OCI-LY3 (cell line): ENCODE measurements around the gene WWC1.
A peak's percentile ranks its signal among the peaks of the same experiment; 100 is the strongest.

Source experiments
- H2AFZ ChIP-seq: fragments of 200-600, 300-600 bp; shearing (Covaris generic); 2 replicates; pipeline ENCODE4 v1.6.0; 2014; ENCODE audit warnings: antibody characterized with exemption, low read depth, low read length
- H3K27ac ChIP-seq: fragments of 200-600, 300-600 bp; sonication (generic); 2 replicates; pipeline ENCODE4 v1.5.1; 2014; ENCODE audit warnings: mild to moderate bottlenecking, low read length, moderate library complexity, mixed read lengths
- H3K27me3 ChIP-seq: fragments of 200-600, 300-600 bp; sonication (generic); 2 replicates; pipeline ENCODE4 v1.6.1; 2014; ENCODE audit warnings: low read depth, low read length, mixed read lengths
- H3K36me3 ChIP-seq: fragments of 200-600, 300-600 bp; sonication (generic); replicated peaks from 2 replicates; pipeline ENCODE3; 2014; ENCODE audit warnings: low read depth, low read length, mixed read lengths
- H3K4me1 ChIP-seq: fragments of 300-600, 200-600 bp; sonication (generic); 2 replicates; pipeline ENCODE4 v1.6.1; 2014; ENCODE audit warnings: low read length, mixed read lengths
- H3K4me2 ChIP-seq: fragments of 200-600, 300-600 bp; sonication (generic); 2 replicates; pipeline ENCODE4 v1.6.1; 2014; ENCODE audit warnings: low read length, mixed read lengths
- H3K4me3 ChIP-seq: fragments of 300-600, 200-600 bp; sonication (generic); 2 replicates; pipeline ENCODE4 v1.5.1; 2014; ENCODE audit warnings: antibody characterized with exemption, mild to moderate bottlenecking, low read length, moderate library complexity
- H3K79me2 ChIP-seq: fragments of 300-600, 200-600 bp; shearing (Covaris generic); 2 replicates; pipeline ENCODE4 v1.6.1; 2014; ENCODE audit warnings: mild to moderate bottlenecking, low read length, mixed read lengths
- H3K9ac ChIP-seq: fragments of 300-600, 200-600 bp; shearing (Covaris generic); 2 replicates; pipeline ENCODE4 v1.6.0; 2014; ENCODE audit warnings: mild to moderate bottlenecking, low read length, moderate library complexity
- H3K9me3 ChIP-seq: fragments of 200-600, 300-600 bp; shearing (Covaris generic); 2 replicates; pipeline ENCODE4 v1.6.1; 2014; ENCODE audit warnings: low read length, mixed read lengths; ENCODE audit not compliant: insufficient read depth
- H4K20me1 ChIP-seq: fragments of 200-600, 300-600 bp; sonication (generic); 2 replicates; pipeline ENCODE4 v1.6.1; 2016; ENCODE audit warnings: low read length, mixed read lengths; ENCODE audit not compliant: insufficient read depth
- EZH2phosphoT487 ChIP-seq: fragments of 200-600 bp; shearing (Covaris generic); IDR thresholded peaks from 2 replicates; pipeline ENCODE4 v1.6.1; 2018; ENCODE audit warnings: antibody characterized with exemption, mixed run types, low read depth
- TF ChIP-seq, protein P1 (sequence below): fragments of 200-600, 300-600 bp; sonication (generic); IDR thresholded peaks from 2 replicates; pipeline ENCODE4 v1.5.1; 2014; ENCODE audit warnings: antibody characterized with exemption, low read length, low read depth

The WWC1 gene

DNA sequence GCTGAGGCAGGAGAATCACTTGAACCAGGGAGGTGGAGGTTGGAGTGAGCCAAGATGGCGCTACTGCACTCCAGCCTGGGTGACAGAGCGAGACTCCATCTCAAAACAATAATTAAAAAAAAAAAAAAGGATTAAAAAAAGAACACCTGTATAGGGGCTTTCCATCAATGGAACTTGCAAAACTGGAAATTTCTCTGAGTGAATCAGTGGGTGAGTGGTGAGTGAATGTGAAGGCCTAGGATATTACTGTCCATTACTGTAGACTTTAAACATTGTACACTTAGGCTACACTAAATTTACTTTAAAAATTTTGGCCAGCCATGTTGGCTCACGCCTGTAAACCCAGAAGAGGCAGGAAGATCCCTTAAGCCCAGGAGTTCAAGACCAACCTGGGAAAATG lies 189.2 kb downstream of the WWC1 start:
- no peak overlapping the region for H3K27ac ChIP-seq
- no peak overlapping the region for H3K4me2 ChIP-seq
- no peak overlapping the region for H3K9ac ChIP-seq
- no peaks in the 10 kb centered on the region for H3K36me3 ChIP-seq
- no peaks in the 10 kb centered on the region for H3K9me3 ChIP-seq
- H4K20me1 ChIP-seq: no peaks in the 10 kb centered on the region
- TF ChIP-seq, protein P1, sequence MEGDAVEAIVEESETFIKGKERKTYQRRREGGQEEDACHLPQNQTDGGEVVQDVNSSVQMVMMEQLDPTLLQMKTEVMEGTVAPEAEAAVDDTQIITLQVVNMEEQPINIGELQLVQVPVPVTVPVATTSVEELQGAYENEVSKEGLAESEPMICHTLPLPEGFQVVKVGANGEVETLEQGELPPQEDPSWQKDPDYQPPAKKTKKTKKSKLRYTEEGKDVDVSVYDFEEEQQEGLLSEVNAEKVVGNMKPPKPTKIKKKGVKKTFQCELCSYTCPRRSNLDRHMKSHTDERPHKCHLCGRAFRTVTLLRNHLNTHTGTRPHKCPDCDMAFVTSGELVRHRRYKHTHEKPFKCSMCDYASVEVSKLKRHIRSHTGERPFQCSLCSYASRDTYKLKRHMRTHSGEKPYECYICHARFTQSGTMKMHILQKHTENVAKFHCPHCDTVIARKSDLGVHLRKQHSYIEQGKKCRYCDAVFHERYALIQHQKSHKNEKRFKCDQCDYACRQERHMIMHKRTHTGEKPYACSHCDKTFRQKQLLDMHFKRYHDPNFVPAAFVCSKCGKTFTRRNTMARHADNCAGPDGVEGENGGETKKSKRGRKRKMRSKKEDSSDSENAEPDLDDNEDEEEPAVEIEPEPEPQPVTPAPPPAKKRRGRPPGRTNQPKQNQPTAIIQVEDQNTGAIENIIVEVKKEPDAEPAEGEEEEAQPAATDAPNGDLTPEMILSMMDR: no peak
- H3K4me1 ChIP-seq: peaks cover 6% of the 10 kb centered on the region; the same call in 1 of the 2 replicates
- H2AFZ ChIP-seq: no peak overlapping the region
- H3K4me3 ChIP-seq: no peak overlapping the region
- no peaks in the 10 kb centered on the region for H3K79me2 ChIP-seq
- H3K27me3 ChIP-seq: no peaks in the 10 kb centered on the region

DNA sequence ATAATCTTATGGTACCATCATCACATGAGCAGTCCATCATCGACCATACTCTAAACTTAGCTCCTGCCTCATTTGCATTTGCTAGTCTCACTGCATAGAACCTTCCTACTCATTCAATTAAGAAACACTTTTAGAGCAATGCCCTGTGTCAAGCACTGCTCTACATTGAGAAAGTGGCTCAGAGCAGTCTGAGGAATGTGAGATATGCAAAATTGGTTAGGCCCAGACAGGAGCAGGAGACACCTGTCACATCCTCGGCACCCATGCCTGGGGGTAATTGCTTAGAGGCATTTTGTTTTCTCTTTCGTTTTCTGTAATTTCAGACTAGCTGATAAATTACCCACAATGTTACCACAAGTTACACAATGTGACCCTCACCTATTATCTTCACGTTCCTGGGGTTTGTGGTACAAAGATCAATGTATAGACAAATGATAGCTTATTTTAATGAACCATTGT lies 189.9 kb downstream of the WWC1 start:
- H4K20me1 ChIP-seq: no peaks in the 10 kb centered on the region
- 0 out of 2 replicates have a peak overlapping the region, but pooled peaks have one; percentile 30 for H2AFZ ChIP-seq
- H3K9ac ChIP-seq: no peak overlapping the region
- H3K27me3 ChIP-seq: no peaks in the 10 kb centered on the region
- no peaks in the 10 kb centered on the region for H3K36me3 ChIP-seq
- TF ChIP-seq, protein P1: no peak
- no peak for TF ChIP-seq EZH2phosphoT487
- 0 out of 2 replicates have a peak overlapping the region, but pooled peaks have one; percentile 9 for H3K4me2 ChIP-seq
- no peak overlapping the region for H3K27ac ChIP-seq
- H3K9me3 ChIP-seq: no peaks in the 10 kb centered on the region
- peaks cover 2% of the 10 kb centered on the region for H3K79me2 ChIP-seq
- peaks cover 11% of the 10 kb centered on the region for H3K4me1 ChIP-seq
- H3K4me3 ChIP-seq: no peak overlapping the region

DNA sequence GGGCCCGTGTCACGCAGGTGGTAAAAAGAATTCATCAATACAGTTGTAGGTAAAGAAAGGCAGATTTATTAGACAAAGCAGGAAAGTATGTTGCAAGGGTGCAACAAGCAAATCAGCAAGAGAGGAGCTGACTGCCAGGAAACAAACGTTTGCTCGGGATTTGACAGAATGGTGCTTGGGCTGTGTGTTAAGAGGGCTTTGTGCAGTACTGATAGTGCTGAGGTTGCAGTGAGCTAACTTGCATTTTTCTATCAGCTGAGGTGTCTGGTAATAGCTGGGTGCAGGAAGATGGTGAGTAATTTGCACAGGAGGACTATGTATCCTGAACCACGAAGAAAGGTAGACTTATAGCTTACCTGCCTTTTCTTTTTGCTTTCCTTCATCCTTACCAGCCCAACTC lies 190.9 kb downstream of the WWC1 start:
- no peak for TF ChIP-seq EZH2phosphoT487
- TF ChIP-seq, protein P1: no peak
- Histone ChIP-seq H3K9me3 (no peaks in the 10 kb centered on the region), H3K79me2 (peaks cover 12% of the 10 kb centered on the region), H3K36me3 (peaks cover under 1% of the 10 kb centered on the region), H3K27me3 (no peaks in the 10 kb centered on the region), H3K4me2 (no peak overlapping the region), H3K4me3 (no peak overlapping the region), H4K20me1 (no peaks in the 10 kb centered on the region), H3K4me1 (peaks cover 13% of the 10 kb centered on the region), H3K9ac (no peak overlapping the region), H2AFZ (no peak overlapping the region), H3K27ac (no peak overlapping the region)

DNA sequence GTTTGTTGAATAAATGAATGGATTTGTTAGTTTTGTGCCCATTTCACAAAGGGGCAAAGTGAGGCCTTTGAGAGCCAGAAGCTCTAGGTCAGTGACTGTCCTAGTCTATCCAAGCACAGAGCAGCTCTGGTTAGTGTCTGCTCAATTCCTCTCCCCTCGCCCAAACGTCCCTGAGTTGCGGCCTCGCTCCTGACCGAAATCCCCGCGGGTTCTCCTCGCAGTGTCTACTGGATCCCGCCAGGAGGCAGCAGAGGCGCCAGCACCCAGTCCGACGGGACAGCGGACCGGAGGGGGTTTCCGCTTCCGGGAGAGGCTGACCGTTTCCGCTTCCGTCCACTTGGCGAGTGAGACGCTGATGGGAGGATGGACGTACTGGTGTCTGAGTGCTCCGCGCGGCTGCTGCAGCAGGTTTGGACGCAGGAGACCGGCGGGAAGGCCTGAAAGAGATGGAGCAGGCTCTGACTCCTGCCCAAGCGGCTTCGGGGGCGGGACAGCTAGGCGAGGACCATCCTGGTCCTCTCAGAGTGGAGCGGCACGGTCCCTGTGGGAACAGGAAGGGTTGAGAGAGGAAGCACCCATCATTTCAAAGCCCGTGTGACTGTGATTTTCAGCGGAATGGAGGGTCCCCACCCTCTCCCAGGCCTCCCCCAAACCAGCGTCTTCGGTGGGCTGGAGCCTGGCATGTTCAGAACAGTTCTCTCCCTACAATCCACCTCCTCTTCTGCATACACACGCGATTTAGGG lies 194.9 kb downstream of the WWC1 start, which contains the start of gene RARS1:
Gene RARS1, plus strand, starts transcription at position 336 of the 744 bp plus-strand sequence. Its CDS starts 28 bp downstream, at position 364.
- Histone ChIP-seq H3K4me2 (peak within 1 kb of the TSS; percentile 99), H3K27ac (peak within 1 kb of the TSS; percentile 33), H3K9me3 (no peaks in the 10 kb centered on the region), H3K36me3 (peaks cover 24% of the 10 kb centered on the region), H3K4me1 (peaks cover 15% of the 10 kb centered on the region), H2AFZ (peak within 1 kb of the TSS; percentile 99), H3K27me3 (no peaks in the 10 kb centered on the region), H3K79me2 (peaks cover 21% of the 10 kb centered on the region), H3K4me3 (peak within 1 kb of the TSS; percentile 92), H3K9ac (peak within 1 kb of the TSS; percentile 79), H4K20me1 (no peaks in the 10 kb centered on the region)
- TF ChIP-seq, protein P1: peak; percentile 86
- no peak for TF ChIP-seq EZH2phosphoT487
